A673 (cell line): ENCODE measurements around the gene VAC14. TPM values are rescaled to one million over a fixed set of nuclear protein-coding genes. Genes with fewer than 3 reads are reported as not detected.

Source experiments
- BruUV-seq: library from RNA; stranded (reverse); fragments of 400-500 nt; replicated peaks from 2 replicates; lab custom pipeline; 2021; lab: Mats Ljungman, UMichigan
- CTCF ChIA-PET: fragments of 300-600 bp; sonication (Branson Sonifier 250); formaldehyde crosslinking; loops from one replicate; lab custom pipeline; 2022; ENCODE audit warnings: antibody characterized with exemption; lab: Charles Lee
- POLR2A ChIA-PET: fragments of 300-600 bp; sonication (Branson Sonifier 250); formaldehyde crosslinking; loops from one replicate; lab custom pipeline; 2022; ENCODE audit warnings: antibody characterized with exemption; ENCODE audit not compliant: low non-redundant PET; lab: Charles Lee
- DNase-seq: peaks from one replicate; pipeline ENCODE4 v3.0.0-alpha.2; 2015; ENCODE audit warnings: low spot score
- H3K27ac ChIP-seq: fragments of 200-600 bp; sonication (generic); 2 replicates; pipeline ENCODE4 v1.5.1; 2016; ENCODE audit warnings: mixed run types, low read depth, mild to moderate bottlenecking, mixed read lengths, antibody characterized with exemption, low read length; ENCODE audit not compliant: poor library complexity, severe bottlenecking
- H3K27me3 ChIP-seq: fragments of 200-600 bp; sonication (generic); replicated peaks from 2 replicates; pipeline ENCODE4 v1.6.1; 2017; ENCODE audit warnings: mixed run types, low read depth, mild to moderate bottlenecking, mixed read lengths, antibody characterized with exemption, low read length; ENCODE audit not compliant: insufficient read depth, poor library complexity
- H3K36me3 ChIP-seq: fragments of 200-600 bp; sonication (generic); 2 replicates; pipeline ENCODE4 v1.6.1; 2016; ENCODE audit warnings: mixed run types, mild to moderate bottlenecking, mixed read lengths, antibody characterized with exemption, low read length; ENCODE audit not compliant: insufficient read depth, poor library complexity, severe bottlenecking
- H3K4me1 ChIP-seq: fragments of 200-600 bp; sonication (generic); 2 replicates; pipeline ENCODE4 v1.6.1; 2017; ENCODE audit warnings: mixed run types, mild to moderate bottlenecking, mixed read lengths, antibody characterized with exemption, low read length; ENCODE audit not compliant: insufficient read depth, poor library complexity, severe bottlenecking
- H3K4me3 ChIP-seq: fragments of 200-600 bp; sonication (generic); 2 replicates; pipeline ENCODE4 v1.5.1; 2016; ENCODE audit warnings: low read depth, mixed run types, mild to moderate bottlenecking, mixed read lengths, low read length; ENCODE audit not compliant: poor library complexity, severe bottlenecking
- H3K9me3 ChIP-seq: fragments of 200-600 bp; sonication (generic); 2 replicates; pipeline ENCODE4 v1.6.1; 2016; ENCODE audit warnings: mixed run types, low read depth, mild to moderate bottlenecking, mixed read lengths, antibody characterized with exemption, low read length; ENCODE audit not compliant: poor library complexity, severe bottlenecking
- CTCF ChIP-seq: fragments of 300-800, 200-600 bp; sonication (generic); conservative IDR thresholded peaks from 2 replicates; pipeline ENCODE4 v1.5.1; 2017; ENCODE audit warnings: low read depth, mild to moderate bottlenecking, antibody characterized with exemption, low read length, moderate library complexity, mixed read lengths
- EZH2 ChIP-seq: fragments of 200-600 bp; sonication (generic); IDR thresholded peaks from 2 replicates; pipeline ENCODE4 v1.6.1; 2017; ENCODE audit warnings: borderline replicate concordance, low read depth, mild to moderate bottlenecking, mixed read lengths, antibody characterized with exemption, low read length; ENCODE audit not compliant: poor library complexity, severe bottlenecking
- intact Hi-C: fragments of 100-400 bp; cut with micrococcal nuclease; formaldehyde crosslinking; loops from one replicate; pipeline ENCODE4 v1.10.0; 2022; ENCODE audit not compliant: unreplicated experiment
- total RNA-seq: library from RNA; stranded (reverse); gene quantifications from 2 replicates; pipeline ENCODE4 v1.2.3, GENCODE V29; 2021

The VAC14 gene
- total RNA-seq, 1 experiment from 2014 or later: 46.6 TPM

GRCh38 chr16:70750893-70751467 is 50.0 kb downstream of the VAC14 start:
- H3K4me3 ChIP-seq: no peak overlapping the region
- ChIA-PET POLR2A (no interaction called here), CTCF (interaction anchor here (0.5 to 0.6 kb wide), 2 partner anchors 10 to 151 kb away, joined by 3 to 4 read pairs; no protein-coding TSS in a partner anchor)
- no peaks in the 10 kb centered on the region for H3K9me3 ChIP-seq
- no peak overlapping the region for H3K27ac ChIP-seq
- intact Hi-C loops: loop anchor here (5.0 kb wide), 1 partner anchor 64 kb away; the partner anchor contains the start of gene MTSS2
- TF ChIP-seq EZH2: no peak
- TF ChIP-seq CTCF: no peak
- H3K4me1 ChIP-seq: peaks cover 47% of the 10 kb centered on the region
- H3K36me3 ChIP-seq: no peaks in the 10 kb centered on the region
- DNase-seq: no peak
- BruUV-seq: no TSS peak
- no peaks in the 10 kb centered on the region for H3K27me3 ChIP-seq

DNA sequence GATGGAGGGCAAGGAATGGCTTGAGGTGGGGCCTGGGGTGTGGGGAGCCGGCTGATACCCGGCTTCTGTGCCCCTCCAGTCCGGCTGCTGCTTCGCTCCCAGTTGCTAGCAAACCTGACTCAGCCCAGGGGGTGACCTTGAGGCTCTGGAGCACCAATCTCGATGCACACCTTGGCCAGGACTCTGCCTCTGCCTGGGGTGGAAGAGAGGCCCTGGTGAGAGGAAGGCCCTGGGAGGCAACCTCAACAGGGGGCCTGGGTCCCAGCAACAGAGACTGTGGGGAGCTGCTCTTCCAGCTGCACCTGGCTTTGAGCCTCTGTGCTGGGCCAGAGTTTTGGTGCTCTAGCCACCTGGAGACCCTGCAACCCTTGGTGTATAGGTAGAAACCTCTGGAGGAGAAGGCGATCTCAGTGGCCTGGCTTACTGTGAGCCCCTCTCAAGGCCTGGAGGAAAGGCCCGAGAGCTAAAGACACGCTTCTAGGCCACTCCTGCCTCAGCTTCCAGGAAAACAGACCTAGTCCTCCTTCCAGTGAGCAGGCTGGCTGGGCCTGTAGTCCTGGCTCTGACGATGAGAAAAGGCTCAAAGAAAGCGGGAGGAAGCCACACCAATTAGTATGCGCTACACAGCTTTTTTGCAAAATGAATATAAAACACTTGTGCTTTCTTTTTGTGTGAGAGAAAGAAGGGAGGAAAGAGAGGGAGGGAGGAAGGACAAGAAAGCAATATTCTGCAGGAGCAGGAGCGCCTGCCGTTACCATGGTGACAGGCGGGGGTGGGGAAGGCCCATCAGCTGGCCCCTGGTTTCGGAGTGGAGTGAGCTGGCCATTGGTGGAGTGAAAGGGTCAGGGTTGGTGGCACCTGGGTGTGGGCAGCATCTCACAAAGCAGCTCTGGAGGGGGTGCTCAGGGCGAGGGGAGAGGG is 51.0 kb downstream of the VAC14 start:
- DNase-seq: peak; percentile 53
- CTCF ChIA-PET: interaction anchor here (0.5 kb wide), 1 partner anchor 152 kb away, joined by 4 read pairs; no protein-coding TSS in a partner anchor
- H3K27me3 ChIP-seq: no peaks in the 10 kb centered on the region
- no peaks in the 10 kb centered on the region for H3K36me3 ChIP-seq
- no peak for TF ChIP-seq EZH2
- no peak for TF ChIP-seq CTCF
- intact Hi-C loops: loop anchor here (5.0 kb wide), 1 partner anchor 63 kb away; the partner anchor contains the start of gene MTSS2
- no TSS peak for BruUV-seq
- H3K4me3 ChIP-seq: no peak overlapping the region
- POLR2A ChIA-PET: no interaction called here
- H3K4me1 ChIP-seq: peaks cover 47% of the 10 kb centered on the region
- H3K9me3 ChIP-seq: no peaks in the 10 kb centered on the region
- H3K27ac ChIP-seq: peak overlapping the region; percentile 62

GRCh38 chr16:70749006-70749678 is 51.8 kb downstream of the VAC14 start:
- CTCF ChIA-PET: no interaction called here
- POLR2A ChIA-PET: no interaction called here
- no peak for TF ChIP-seq CTCF
- no peak for TF ChIP-seq EZH2
- Histone ChIP-seq H3K27ac (peak overlapping the region; percentile 62), H3K4me3 (no peak overlapping the region), H3K4me1 (peaks cover 47% of the 10 kb centered on the region), H3K27me3 (no peaks in the 10 kb centered on the region), H3K36me3 (no peaks in the 10 kb centered on the region), H3K9me3 (no peaks in the 10 kb centered on the region)
- DNase-seq: peak; percentile 93
- no TSS peak for BruUV-seq
- intact Hi-C loops: no loop called here
